KG1 (cell line): ENCODE results near the gene NPAT.
A peak's percentile ranks its signal among the peaks of the same experiment; 100 is the strongest.
"Not testable (repeated sequence)": the region's sequence is repeated elsewhere in the genome, so short reads cannot be mapped to it uniquely, and the experiment has no call there.

Source experiments
- DNase-seq: peaks from one replicate; lab custom pipeline; 2025; lab: John Stamatoyannopoulos, UW

The NPAT gene

GRCh38 chr11:108148556-108148955 lies 73.9 kb downstream of the NPAT start:
- DNase-seq: no peak

- DNase-seq: no peak
Measured at GRCh38 chr11:108147150-108147549, 75.3 kb downstream of the NPAT start.

- no peak for DNase-seq
Measured at GRCh38 chr11:108144615-108145014, 77.8 kb downstream of the NPAT start.

DNA sequence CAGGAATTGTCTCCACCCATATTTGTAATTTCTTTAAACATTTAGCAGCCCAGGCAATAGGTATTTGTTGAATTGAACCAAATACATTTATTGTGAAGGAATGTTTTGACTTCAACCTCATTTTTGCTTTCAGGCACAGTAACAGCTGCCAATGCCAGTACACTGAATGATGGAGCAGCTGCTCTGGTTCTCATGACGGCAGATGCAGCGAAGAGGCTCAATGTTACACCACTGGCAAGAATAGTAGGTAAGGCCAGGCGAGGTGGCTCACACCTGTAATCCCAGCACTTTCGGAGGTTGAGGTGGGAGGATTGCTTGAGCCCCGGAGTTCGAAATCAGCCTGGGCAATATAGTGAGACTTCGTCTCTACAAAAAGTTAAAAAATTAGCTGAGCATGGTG lies 80.1 kb downstream of the NPAT start:
- no peak for DNase-seq

- no peak for DNase-seq
Measured at GRCh38 chr11:108137212-108137611, 85.2 kb downstream of the NPAT start.

DNA sequence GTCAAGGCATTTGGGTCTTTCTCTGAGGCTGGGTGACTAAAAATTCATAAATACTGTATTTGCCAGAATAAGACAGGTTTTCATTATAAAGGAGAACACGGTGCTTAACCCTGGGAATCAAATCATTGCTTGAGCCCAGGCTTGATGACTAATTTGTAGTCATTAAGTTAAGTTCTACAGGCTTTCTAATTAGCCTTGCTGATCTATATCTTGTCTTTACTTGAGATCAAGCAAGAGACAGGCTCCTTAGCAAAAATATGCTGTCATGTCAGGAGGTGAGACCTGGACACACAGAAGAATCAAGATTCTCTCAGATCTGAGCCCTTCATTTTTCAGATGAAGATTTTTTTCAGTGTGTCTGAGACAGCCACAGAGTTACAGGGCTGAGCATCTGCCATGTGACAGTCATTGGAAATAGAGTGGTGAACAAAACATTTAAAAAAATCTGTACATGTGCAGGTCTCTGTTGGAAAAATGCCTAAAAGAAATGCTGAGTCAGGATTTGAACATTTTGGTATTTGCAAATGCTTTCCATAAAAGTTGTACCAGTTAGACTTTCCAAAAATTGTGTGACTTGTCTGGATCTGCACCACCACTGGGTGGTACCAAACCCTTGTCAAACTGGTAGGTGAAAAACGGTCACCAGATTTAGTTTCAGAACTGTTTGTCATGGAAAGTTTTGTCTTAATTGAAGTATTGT lies 86.4 kb downstream of the NPAT start:
- DNase-seq: no peak

DNA sequence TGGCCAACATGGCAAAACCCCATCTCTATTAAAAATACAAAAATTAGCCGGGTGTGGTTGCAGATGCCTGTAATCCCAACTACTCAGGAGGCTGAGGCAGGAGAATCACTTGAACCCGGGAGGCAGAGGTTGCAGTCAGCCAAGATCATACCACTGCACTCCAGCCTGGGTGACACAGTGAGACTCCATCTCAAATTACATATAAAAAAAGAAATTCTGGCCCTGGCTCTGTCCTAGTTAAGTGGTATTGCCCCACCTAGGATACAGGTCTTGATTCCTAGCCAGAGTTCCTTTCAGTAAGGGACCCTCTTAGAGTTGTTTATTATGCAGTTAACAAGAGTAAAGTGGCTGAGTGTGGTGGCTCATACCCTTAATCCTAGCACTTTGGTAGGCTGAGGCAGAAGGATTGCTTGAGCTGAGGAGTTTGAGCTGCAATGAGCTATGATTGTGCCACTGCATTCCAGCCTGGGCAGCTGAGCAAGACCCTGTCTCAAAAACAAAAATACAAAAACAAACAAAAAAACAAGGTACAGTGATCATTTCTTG lies 89.4 kb downstream of the NPAT start:
- not testable (repeated sequence) for DNase-seq

- DNase-seq: no peak
Measured at GRCh38 chr11:108131993-108132392, 90.4 kb downstream of the NPAT start.

GRCh38 chr11:108128772-108129171 lies 93.7 kb downstream of the NPAT start:
- no peak for DNase-seq

- no peak for DNase-seq
Measured at GRCh38 chr11:108125096-108125495, 97.3 kb downstream of the NPAT start.

- no peak for DNase-seq
Measured at GRCh38 chr11:108122166-108122628, 100.2 kb downstream of the NPAT start.

DNA sequence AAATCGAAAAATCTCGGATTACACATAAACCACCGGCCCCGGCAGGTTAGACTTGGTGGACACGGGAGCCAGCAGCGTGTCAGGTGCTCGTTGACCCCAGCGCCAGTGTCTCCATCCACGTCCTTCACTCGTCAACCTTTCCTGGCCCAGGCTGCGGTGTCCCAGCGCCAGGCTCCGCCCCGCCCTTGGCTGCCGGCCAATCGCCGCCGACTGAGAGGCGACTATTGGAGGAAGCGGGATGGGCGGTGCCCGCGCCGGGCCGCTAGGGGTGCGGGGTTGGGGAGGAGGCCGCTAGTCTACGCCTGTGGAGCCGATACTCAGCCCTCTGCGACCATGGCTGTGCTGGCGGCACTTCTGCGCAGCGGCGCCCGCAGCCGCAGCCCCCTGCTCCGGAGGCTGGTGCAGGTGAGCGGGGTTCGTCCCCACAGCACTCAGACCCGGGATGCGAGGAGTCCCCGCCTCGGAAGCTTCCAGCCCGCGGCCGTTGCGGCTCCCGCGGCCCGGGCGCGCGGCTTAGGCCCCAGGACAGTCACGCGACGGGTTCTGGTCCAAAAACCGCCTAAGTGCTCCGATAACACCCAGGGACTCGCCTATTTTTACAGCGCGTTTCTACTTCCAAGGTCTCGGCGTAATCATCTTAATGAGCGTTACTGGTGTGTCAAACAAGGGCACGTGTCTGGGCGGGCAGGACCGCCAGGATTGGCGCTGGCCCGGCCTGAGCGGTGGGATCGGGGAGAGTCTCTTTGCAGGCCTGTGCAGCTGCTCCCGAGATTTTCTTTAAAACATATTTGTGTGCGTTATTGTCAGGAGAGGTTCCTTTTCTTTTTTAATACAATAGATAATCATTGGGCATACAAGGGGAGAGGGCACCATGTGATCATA lies 100.9 kb downstream of the NPAT start, which contains the start of gene ACAT1:
TSS of gene ACAT1 (plus strand) at position 294 of the 882 bp plus-strand sequence. CDS start at position 334, 40 bp downstream.
- DNase-seq: peak; percentile 98

GRCh38 chr11:108120936-108121273 lies 101.5 kb downstream of the NPAT start:
- DNase-seq: not testable (repeated sequence)

DNA sequence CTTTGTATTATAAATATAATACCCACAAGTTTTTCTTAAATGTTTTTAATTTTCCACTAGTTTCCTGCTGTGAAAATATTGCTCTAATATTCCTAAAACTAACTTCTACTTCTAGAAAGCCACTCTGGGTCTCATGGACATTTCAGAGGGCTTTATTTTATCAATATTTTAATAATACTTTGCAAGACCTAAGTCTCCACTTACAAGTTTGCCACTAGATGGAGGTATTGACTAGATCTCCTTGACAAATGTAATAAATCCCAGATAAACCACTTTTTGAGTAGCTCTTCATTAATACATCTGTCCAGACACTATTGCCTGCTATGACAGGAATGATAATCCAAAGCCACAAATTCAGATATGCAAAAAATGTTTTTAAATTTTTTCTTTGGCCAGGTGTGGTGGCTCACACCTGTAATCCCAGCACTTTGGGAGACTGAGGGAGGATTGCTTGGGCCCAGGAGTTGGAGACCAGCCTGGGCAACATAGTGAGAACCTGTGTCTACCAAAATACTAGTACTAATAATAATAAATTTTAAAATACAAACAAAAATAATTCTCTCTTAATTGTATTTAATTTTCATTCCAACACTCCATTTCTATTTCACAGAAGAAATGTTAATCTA lies 104.6 kb downstream of the NPAT start:
- peak; percentile 21 for DNase-seq

GRCh38 chr11:108115500-108116140 lies 106.8 kb downstream of the NPAT start:
- no peak for DNase-seq

DNA sequence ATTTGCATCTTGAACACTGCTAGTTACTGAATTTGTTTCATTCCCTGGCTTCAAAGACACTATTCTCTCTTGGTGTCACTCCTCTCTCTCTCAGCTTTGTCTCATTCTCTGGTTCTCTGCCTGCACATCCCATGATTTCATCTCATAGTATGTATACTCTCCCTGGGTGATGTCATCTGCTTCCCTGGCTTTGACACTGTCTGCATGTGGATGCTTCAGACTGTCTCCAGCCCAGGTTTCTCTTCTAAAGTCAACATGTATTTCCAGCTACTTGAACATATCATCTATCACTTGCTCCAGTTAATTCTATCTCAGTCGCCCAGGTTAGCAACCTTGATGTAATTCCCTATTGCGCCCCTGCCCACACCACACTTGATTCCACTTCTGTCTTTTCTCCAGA lies 110.4 kb downstream of the NPAT start:
- DNase-seq: no peak

- DNase-seq: no peak
Measured at GRCh38 chr11:108111126-108111525, 111.3 kb downstream of the NPAT start.
